GM23338 (cell line): ENCODE results near the gene CCDC92. TPM values are rescaled to one million over a fixed set of nuclear protein-coding genes. Genes with fewer than 3 reads are reported as not detected.

Experiments
- ATAC-seq: fragments of 200-7000 bp; cut with Tn5 transposase; 3 replicates; pipeline ENCODE4 v1.9.1; 2020
- DNase-seq: peaks from one replicate; pipeline ENCODE4 v3.0.0-alpha.2; 2015; ENCODE audit warnings: low spot score
- H2AFZ ChIP-seq: fragments of 200-600 bp; sonication (generic); 2 replicates; pipeline ENCODE4 v1.8.0; 2016; ENCODE audit warnings: antibody characterized with exemption, mild to moderate bottlenecking, moderate library complexity
- H3F3A ChIP-seq: fragments of 200-600 bp; sonication (generic); replicated peaks from 2 replicates; pipeline ENCODE4 v1.8.0; 2017; ENCODE audit warnings: antibody characterized with exemption, mixed run types, low read depth
- H3K27ac ChIP-seq: fragments of 200-600 bp; sonication (generic); 2 replicates; pipeline ENCODE4 v1.6.1; 2016; ENCODE audit warnings: low read depth
- H3K27me3 ChIP-seq: fragments of 200-600 bp; sonication (generic); 2 replicates; pipeline ENCODE4 v1.8.0; 2016; ENCODE audit warnings: mild to moderate bottlenecking, mixed run types, moderate library complexity; ENCODE audit not compliant: insufficient read depth
- H3K36me3 ChIP-seq: fragments of 200-600 bp; sonication (generic); 2 replicates; pipeline ENCODE4 v1.8.0; 2016; ENCODE audit warnings: mild to moderate bottlenecking; ENCODE audit not compliant: insufficient read depth
- H3K4me1 ChIP-seq: fragments of 200-600 bp; sonication (generic); 2 replicates; pipeline ENCODE4 v1.8.0; 2016; ENCODE audit warnings: mild to moderate bottlenecking, moderate library complexity; ENCODE audit not compliant: insufficient read depth
- H3K4me2 ChIP-seq: fragments of 200-600 bp; sonication (generic); 2 replicates; pipeline ENCODE4 v1.7.1; 2017; ENCODE audit warnings: mixed run types
- H3K4me3 ChIP-seq: fragments of 200-600 bp; sonication (generic); 2 replicates; pipeline ENCODE4 v1.6.1; 2016; ENCODE audit warnings: mixed run types
- H3K79me2 ChIP-seq: fragments of 200-600 bp; sonication (generic); replicated peaks from 2 replicates; pipeline ENCODE4 v1.8.0; 2017; ENCODE audit warnings: mild to moderate bottlenecking; ENCODE audit not compliant: insufficient read depth
- H3K9me2 ChIP-seq: fragments of 200-600 bp; sonication (generic); 2 replicates; pipeline ENCODE4 v1.8.0; 2017; ENCODE audit not compliant: insufficient read depth
- H4K20me1 ChIP-seq: fragments of 200-600 bp; sonication (generic); replicated peaks from 2 replicates; pipeline ENCODE4 v1.8.0; 2017; ENCODE audit warnings: mild to moderate bottlenecking; ENCODE audit not compliant: insufficient read depth
- H3K27ac Mint-ChIP-seq: 2 replicates; pipeline ENCODE4 v1.8.0; 2020; ENCODE audit warnings: inconsistent platforms, mild to moderate bottlenecking, moderate library complexity, mixed read lengths
- H3K27me3 Mint-ChIP-seq: 3 replicates; pipeline ENCODE4 v1.8.0; 2022; ENCODE audit warnings: low read depth, mild to moderate bottlenecking, moderate library complexity, mixed read lengths, inconsistent platforms; ENCODE audit not compliant: insufficient read depth, poor library complexity
- H3K36me3 Mint-ChIP-seq: 3 replicates; pipeline ENCODE4 v1.8.0; 2021; ENCODE audit warnings: low read depth, mild to moderate bottlenecking, inconsistent platforms, moderate library complexity, mixed read lengths
- H3K4me1 Mint-ChIP-seq: 3 replicates; pipeline ENCODE4 v1.8.0; 2020; ENCODE audit warnings: mild to moderate bottlenecking, inconsistent platforms, mixed read lengths
- H3K4me3 Mint-ChIP-seq: 3 replicates; pipeline ENCODE4 v1.8.0; 2021; ENCODE audit warnings: moderate library complexity, mild to moderate bottlenecking, inconsistent platforms, mixed read lengths
- H3K9me3 Mint-ChIP-seq: 3 replicates; pipeline ENCODE4 v1.8.0; 2020; ENCODE audit warnings: moderate library complexity, mild to moderate bottlenecking, inconsistent platforms, mixed read lengths
- CREB1 ChIP-seq: fragments of 250-450 bp; sonication (Bioruptor Pico); IDR thresholded peaks from 2 replicates; pipeline ENCODE4 v1.5.0; 2020; ENCODE audit warnings: low read depth, mild to moderate bottlenecking, moderate library complexity
- EZH2phosphoT487 ChIP-seq: fragments of 200-600 bp; sonication (generic); IDR thresholded peaks from one replicate; pipeline ENCODE4 v1.8.1; 2018; ENCODE audit warnings: antibody characterized with exemption; ENCODE audit not compliant: unreplicated experiment
- JUNB ChIP-seq: IDR thresholded peaks from one replicate; pipeline ENCODE4 v1.6.1; 2016; ENCODE audit warnings: antibody characterized with exemption; ENCODE audit not compliant: unreplicated experiment
- NANOG ChIP-seq: IDR thresholded peaks from 2 replicates; pipeline ENCODE4 v1.6.1; 2016; ENCODE audit warnings: antibody characterized with exemption, borderline replicate concordance
- POLR2AphosphoS5 ChIP-seq: IDR thresholded peaks from 2 replicates; pipeline ENCODE4 v1.6.1; 2016; ENCODE audit warnings: antibody characterized with exemption, low read depth
- STAT1 ChIP-seq: IDR thresholded peaks from one replicate; pipeline ENCODE4 v1.6.1; 2016; ENCODE audit warnings: antibody characterized with exemption; ENCODE audit not compliant: unreplicated experiment
- ZNF114 ChIP-seq: fragments of 250-450 bp; sonication (Bioruptor Pico); IDR thresholded peaks from 2 replicates; pipeline ENCODE4 v1.5.0; 2020; ENCODE audit warnings: mild to moderate bottlenecking, moderate library complexity
- ZNF331 ChIP-seq: fragments of 250-450 bp; sonication (Bioruptor Pico); IDR thresholded peaks from 2 replicates; pipeline ENCODE4 v1.5.0; 2020; ENCODE audit warnings: low read depth, mild to moderate bottlenecking, moderate library complexity
- polyA plus RNA-seq: library from polyadenylated mRNA; unstranded; fragments of >200 nt; fragmentation: Nextera tagmentation; extraction: Ambion mirVana; gene quantifications from 2 replicates; pipeline ENCODE4 v1.2.1, GENCODE V29; 2016
- total RNA-seq: library from RNA; depleted of rRNA; stranded (reverse); fragments of >200 nt; shearing (Covaris generic); gene quantifications from 2 replicates; pipeline ENCODE4 v1.2.3, GENCODE V29; 2014
- TF ChIP-seq, protein P1 (sequence below): fragments of 250-450 bp; sonication (Bioruptor Pico); IDR thresholded peaks from 2 replicates; pipeline ENCODE4 v1.5.0; 2020; ENCODE audit warnings: mild to moderate bottlenecking, moderate library complexity
- TF ChIP-seq, protein P2 (sequence below), 2 experiments: fragments of 200-600 bp in 1 of 2; sonication (generic) in 1 of 2; conservative IDR thresholded peaks; 2 replicates each; pipeline versions ENCODE4 v1.5.1 to v1.6.1; 2016 to 2017; ENCODE audit warnings: antibody characterized with exemption in 2 of 2, low read depth in 2 of 2, mild to moderate bottlenecking in 2 of 2, moderate library complexity in 1 of 2

Gene CCDC92
- total and polyA plus RNA-seq, 2 experiments from 2014 or later = 0.08 to 0.31 TPM

DNA sequence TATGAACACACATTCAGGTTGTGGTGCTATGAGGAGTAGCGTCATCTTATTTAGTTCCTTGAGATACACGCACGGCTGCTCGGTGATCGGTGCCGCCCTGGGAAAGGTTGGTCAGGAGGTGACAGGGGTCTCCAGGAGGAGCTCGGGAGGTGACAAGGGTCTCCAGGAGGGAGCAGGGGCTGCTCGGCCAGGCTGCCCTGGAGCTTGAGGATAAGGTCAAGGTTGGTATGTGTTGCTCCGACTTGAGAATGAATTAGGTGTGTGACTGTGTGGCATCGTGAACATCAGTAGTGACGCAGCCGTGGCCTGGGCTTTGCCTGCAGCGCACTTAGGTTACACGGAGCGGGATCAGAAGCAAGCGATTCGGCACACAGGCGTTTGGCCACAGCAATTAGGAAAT, 36.2 kb downstream of the CCDC92 start:
- Histone ChIP-seq H3K27me3 (no peaks in the 10 kb centered on the region), H3K4me3 (no peak overlapping the region), H3K27ac (no peak overlapping the region), H3K4me2 (no peak overlapping the region), H3F3A (no peaks in the 10 kb centered on the region), H2AFZ (no peak overlapping the region), H3K4me1 (no peaks in the 10 kb centered on the region), H3K79me2 (no peaks in the 10 kb centered on the region), H4K20me1 (0 out of 2 replicates have a peak, but pooled peaks cover 5% of the 10 kb centered on the region), H3K9me2 (no peaks in the 10 kb centered on the region; the same call in 1 of the 2 replicates), H3K36me3 (no peaks in the 10 kb centered on the region)
- TF ChIP-seq CREB1 (CRISPR knock-in tag) = no peak
- TF ChIP-seq POLR2AphosphoS5 = no peak
- no peak for TF ChIP-seq ZNF114 (CRISPR knock-in tag)
- TF ChIP-seq JUNB = no peak
- TF ChIP-seq, protein P1, sequence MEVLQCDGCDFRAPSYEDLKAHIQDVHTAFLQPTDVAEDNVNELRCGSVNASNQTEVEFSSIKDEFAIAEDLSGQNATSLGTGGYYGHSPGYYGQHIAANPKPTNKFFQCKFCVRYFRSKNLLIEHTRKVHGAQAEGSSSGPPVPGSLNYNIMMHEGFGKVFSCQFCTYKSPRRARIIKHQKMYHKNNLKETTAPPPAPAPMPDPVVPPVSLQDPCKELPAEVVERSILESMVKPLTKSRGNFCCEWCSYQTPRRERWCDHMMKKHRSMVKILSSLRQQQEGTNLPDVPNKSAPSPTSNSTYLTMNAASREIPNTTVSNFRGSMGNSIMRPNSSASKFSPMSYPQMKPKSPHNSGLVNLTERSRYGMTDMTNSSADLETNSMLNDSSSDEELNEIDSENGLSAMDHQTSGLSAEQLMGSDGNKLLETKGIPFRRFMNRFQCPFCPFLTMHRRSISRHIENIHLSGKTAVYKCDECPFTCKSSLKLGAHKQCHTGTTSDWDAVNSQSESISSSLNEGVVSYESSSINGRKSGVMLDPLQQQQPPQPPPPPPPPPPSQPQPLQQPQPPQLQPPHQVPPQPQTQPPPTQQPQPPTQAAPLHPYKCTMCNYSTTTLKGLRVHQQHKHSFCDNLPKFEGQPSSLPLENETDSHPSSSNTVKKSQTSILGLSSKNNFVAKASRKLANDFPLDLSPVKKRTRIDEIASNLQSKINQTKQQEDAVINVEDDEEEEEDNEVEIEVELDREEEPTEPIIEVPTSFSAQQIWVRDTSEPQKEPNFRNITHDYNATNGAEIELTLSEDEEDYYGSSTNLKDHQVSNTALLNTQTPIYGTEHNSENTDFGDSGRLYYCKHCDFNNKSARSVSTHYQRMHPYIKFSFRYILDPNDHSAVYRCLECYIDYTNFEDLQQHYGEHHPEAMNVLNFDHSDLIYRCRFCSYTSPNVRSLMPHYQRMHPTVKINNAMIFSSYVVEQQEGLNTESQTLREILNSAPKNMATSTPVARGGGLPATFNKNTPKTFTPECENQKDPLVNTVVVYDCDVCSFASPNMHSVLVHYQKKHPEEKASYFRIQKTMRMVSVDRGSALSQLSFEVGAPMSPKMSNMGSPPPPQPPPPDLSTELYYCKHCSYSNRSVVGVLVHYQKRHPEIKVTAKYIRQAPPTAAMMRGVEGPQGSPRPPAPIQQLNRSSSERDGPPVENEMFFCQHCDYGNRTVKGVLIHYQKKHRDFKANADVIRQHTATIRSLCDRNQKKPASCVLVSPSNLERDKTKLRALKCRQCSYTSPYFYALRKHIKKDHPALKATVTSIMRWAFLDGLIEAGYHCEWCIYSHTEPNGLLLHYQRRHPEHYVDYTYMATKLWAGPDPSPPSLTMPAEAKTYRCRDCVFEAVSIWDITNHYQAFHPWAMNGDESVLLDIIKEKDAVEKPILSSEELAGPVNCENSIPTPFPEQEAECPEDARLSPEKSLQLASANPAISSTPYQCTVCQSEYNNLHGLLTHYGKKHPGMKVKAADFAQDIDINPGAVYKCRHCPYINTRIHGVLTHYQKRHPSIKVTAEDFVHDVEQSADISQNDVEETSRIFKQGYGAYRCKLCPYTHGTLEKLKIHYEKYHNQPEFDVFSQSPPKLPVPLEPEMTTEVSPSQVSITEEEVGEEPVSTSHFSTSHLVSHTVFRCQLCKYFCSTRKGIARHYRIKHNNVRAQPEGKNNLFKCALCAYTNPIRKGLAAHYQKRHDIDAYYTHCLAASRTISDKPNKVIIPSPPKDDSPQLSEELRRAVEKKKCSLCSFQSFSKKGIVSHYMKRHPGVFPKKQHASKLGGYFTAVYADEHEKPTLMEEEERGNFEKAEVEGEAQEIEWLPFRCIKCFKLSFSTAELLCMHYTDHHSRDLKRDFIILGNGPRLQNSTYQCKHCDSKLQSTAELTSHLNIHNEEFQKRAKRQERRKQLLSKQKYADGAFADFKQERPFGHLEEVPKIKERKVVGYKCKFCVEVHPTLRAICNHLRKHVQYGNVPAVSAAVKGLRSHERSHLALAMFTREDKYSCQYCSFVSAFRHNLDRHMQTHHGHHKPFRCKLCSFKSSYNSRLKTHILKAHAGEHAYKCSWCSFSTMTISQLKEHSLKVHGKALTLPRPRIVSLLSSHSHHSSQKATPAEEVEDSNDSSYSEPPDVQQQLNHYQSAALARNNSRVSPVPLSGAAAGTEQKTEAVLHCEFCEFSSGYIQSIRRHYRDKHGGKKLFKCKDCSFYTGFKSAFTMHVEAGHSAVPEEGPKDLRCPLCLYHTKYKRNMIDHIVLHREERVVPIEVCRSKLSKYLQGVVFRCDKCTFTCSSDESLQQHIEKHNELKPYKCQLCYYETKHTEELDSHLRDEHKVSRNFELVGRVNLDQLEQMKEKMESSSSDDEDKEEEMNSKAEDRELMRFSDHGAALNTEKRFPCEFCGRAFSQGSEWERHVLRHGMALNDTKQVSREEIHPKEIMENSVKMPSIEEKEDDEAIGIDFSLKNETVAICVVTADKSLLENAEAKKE = no peak
- no peak for TF ChIP-seq EZH2phosphoT487
- TF ChIP-seq NANOG = no peak
- TF ChIP-seq, protein P2, sequence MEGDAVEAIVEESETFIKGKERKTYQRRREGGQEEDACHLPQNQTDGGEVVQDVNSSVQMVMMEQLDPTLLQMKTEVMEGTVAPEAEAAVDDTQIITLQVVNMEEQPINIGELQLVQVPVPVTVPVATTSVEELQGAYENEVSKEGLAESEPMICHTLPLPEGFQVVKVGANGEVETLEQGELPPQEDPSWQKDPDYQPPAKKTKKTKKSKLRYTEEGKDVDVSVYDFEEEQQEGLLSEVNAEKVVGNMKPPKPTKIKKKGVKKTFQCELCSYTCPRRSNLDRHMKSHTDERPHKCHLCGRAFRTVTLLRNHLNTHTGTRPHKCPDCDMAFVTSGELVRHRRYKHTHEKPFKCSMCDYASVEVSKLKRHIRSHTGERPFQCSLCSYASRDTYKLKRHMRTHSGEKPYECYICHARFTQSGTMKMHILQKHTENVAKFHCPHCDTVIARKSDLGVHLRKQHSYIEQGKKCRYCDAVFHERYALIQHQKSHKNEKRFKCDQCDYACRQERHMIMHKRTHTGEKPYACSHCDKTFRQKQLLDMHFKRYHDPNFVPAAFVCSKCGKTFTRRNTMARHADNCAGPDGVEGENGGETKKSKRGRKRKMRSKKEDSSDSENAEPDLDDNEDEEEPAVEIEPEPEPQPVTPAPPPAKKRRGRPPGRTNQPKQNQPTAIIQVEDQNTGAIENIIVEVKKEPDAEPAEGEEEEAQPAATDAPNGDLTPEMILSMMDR (conservative IDR thresholded peaks at IDR 0.05; ENCODE audit: low read depth in 2 of 2) = no peak
- TF ChIP-seq ZNF331 (CRISPR knock-in tag) = no peak
- no peak for TF ChIP-seq STAT1
- H3K4me1 Mint-ChIP-seq = peaks cover 3% of the 10 kb centered on the region
- no peak for ATAC-seq
- no peak for DNase-seq
- H3K27me3 Mint-ChIP-seq = peaks cover 8% of the 10 kb centered on the region
- no peak overlapping the region for H3K4me3 Mint-ChIP-seq
- peaks cover under 1% of the 10 kb centered on the region; the same call in 2 of the 3 replicates for H3K9me3 Mint-ChIP-seq
- no peak overlapping the region for H3K27ac Mint-ChIP-seq
- H3K36me3 Mint-ChIP-seq = no peaks in the 10 kb centered on the region
